Thyroid gland (tissue), 4 donors: ENCODE measurements around the gene SLC8B1. TPM values are rescaled to one million over a fixed set of nuclear protein-coding genes. Genes with fewer than 3 reads are reported as not detected.

Experiments used
- DNase-seq, 2 donors: peaks; one replicate each; pipeline ENCODE4 v3.0.0-alpha.2; 2019
- H3K27ac ChIP-seq, 3 donors: fragments of 200-600 bp; sonication (generic); 1 replicate in 2 of 3; 2 replicates in 1 of 3; pipeline ENCODE4 v1.5.1; 2016 to 2019; ENCODE audit warnings: mild to moderate bottlenecking in 1 of 3, moderate library complexity in 1 of 3
- H3K27me3 ChIP-seq: fragments of 200-600 bp; sonication (generic); one replicate; pipeline ENCODE4 v1.5.1; 2019
- H3K36me3 ChIP-seq, 2 donors: fragments of 200-600 bp; sonication (generic); one replicate each; pipeline ENCODE4 v1.5.1; 2016 to 2019
- H3K4me1 ChIP-seq, 2 donors: fragments of 200-600 bp; sonication (generic); one replicate each; pipeline ENCODE4 v1.5.1; 2017 to 2019
- H3K4me3 ChIP-seq, 3 donors: fragments of 200-600 bp; sonication (generic); replicated peaks in 1 of 3; 1 replicate in 2 of 3; 2 replicates in 1 of 3; pipeline ENCODE4 v1.5.1; 2016; ENCODE audit warnings: mild to moderate bottlenecking in 1 of 3
- H3K9me3 ChIP-seq: fragments of 200-600 bp; sonication (generic); one replicate; pipeline ENCODE4 v1.5.1; 2017
- POLR2A ChIP-seq, 2 donors: fragments of 450-650 bp; IDR thresholded peaks; one replicate each; pipeline ENCODE4 v1.6.1; 2017; ENCODE audit warnings: antibody characterized with exemption in 2 of 2, mild to moderate bottlenecking in 2 of 2, moderate library complexity in 1 of 2
- WGBS, 2 donors: methylation state at CpG; one replicate each; pipeline ENCODE4 v1.1.5; 2017; 5-methylcytosine and 5-hydroxymethylcytosine counted together
- intact Hi-C: fragments of 100-400 bp; cut with DNase I; formaldehyde crosslinking; loops from one replicate; pipeline ENCODE4 v1.15.1; 2023
- total RNA-seq, 4 donors: library from RNA; depleted of rRNA; stranded (reverse); fragments of >200 nt; gene quantifications; one replicate each; pipeline ENCODE4 v1.2.3, GENCODE V29; 2016
- TF ChIP-seq, protein P1 (sequence below), 6 experiments: fragments of 200-600 bp in 3 of 6; fragments of 450-650 bp in 3 of 6; sonication (generic) in 3 of 6; IDR thresholded peaks; one replicate each; pipeline ENCODE4 v1.5.1; 2016 to 2019; ENCODE audit warnings: antibody characterized with exemption in 6 of 6, mild to moderate bottlenecking in 2 of 6, inconsistent platforms in 1 of 6, moderate library complexity in 1 of 6

SLC8B1 gene
- total RNA-seq, 4 donors from 2014 or later: 23.3 to 50.5 (median 30.7) TPM

GRCh38 chr12:113266106-113266895, 68.6 kb downstream of the SLC8B1 start:
- Histone ChIP-seq H3K9me3 (no peaks in the 10 kb centered on the region), H3K27me3 (no peaks in the 10 kb centered on the region), H3K4me1 (peaks cover 18 to 20% of the 10 kb centered on the region in 2 donors), H3K36me3 (peaks cover 42 to 50% of the 10 kb centered on the region in 2 donors), H3K4me3 (no peak overlapping the region), H3K27ac (no peak overlapping the region)
- WGBS, 2 donors: 95% methylated on average over 21 to 23 of the region's 23 CpGs
- intact Hi-C loops: no loop called here
- DNase-seq: no peak
- TF ChIP-seq POLR2A (IDR thresholded peaks at IDR 0.05): no peak
- TF ChIP-seq, protein P1, sequence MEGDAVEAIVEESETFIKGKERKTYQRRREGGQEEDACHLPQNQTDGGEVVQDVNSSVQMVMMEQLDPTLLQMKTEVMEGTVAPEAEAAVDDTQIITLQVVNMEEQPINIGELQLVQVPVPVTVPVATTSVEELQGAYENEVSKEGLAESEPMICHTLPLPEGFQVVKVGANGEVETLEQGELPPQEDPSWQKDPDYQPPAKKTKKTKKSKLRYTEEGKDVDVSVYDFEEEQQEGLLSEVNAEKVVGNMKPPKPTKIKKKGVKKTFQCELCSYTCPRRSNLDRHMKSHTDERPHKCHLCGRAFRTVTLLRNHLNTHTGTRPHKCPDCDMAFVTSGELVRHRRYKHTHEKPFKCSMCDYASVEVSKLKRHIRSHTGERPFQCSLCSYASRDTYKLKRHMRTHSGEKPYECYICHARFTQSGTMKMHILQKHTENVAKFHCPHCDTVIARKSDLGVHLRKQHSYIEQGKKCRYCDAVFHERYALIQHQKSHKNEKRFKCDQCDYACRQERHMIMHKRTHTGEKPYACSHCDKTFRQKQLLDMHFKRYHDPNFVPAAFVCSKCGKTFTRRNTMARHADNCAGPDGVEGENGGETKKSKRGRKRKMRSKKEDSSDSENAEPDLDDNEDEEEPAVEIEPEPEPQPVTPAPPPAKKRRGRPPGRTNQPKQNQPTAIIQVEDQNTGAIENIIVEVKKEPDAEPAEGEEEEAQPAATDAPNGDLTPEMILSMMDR (IDR thresholded peaks at IDR 0.05): no peak

DNA sequence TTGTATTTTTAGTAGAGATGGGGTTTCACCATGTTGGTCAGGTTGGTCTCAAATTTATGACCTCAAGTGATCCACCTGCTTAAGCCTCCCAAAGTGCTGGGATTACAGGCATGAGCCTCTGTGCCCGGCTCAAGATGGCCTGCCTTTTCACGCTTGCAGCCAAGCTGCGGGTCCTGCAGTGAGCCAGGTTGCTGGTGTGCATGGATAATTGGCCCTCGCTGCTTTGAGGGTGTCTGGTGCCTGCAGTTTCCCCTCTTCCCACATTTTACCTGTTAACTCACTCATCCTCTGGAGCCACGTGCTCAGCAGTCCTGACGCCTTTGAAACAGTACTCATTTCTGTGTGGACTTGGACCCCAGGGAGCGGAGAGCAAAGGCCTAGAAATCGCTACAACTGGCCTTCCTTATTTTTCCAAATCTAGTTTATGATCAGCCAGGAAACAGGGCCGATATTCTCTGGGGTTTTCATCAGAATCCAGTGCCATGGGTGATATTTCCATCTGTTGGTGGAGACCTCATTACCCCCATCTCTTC, 71.4 kb downstream of the SLC8B1 start:
- Histone ChIP-seq H3K27ac (peak overlapping the region in 1 of 3 donors; percentile 74), H3K9me3 (no peaks in the 10 kb centered on the region), H3K4me3 (no peak overlapping the region), H3K36me3 (peaks cover 22 to 24% of the 10 kb centered on the region in 2 donors), H3K4me1 (peaks cover 40 to 42% of the 10 kb centered on the region in 2 donors), H3K27me3 (no peaks in the 10 kb centered on the region)
- no peak for DNase-seq
- intact Hi-C loops: no loop called here
- no peak for TF ChIP-seq POLR2A (IDR thresholded peaks at IDR 0.05)
- TF ChIP-seq, protein P1 (IDR thresholded peaks at IDR 0.05): no peak
- WGBS, 2 donors: 94 to 96% methylated on average over 9 of the region's 9 CpGs

- Histone ChIP-seq H3K4me3 (no peak overlapping the region), H3K4me1 (peaks cover 43 to 44% of the 10 kb centered on the region in 2 donors), H3K27ac (peak overlapping the region in 2 of 3 donors; percentile 74 to 76), H3K36me3 (peaks cover 14 to 16% of the 10 kb centered on the region in 2 donors), H3K9me3 (no peaks in the 10 kb centered on the region), H3K27me3 (no peaks in the 10 kb centered on the region)
- intact Hi-C loops: no loop called here
- TF ChIP-seq, protein P1 (IDR thresholded peaks at IDR 0.05): no peak
- TF ChIP-seq POLR2A (IDR thresholded peaks at IDR 0.05): no peak
- no peak for DNase-seq
Measured at GRCh38 chr12:113262710-113263109, 72.2 kb downstream of the SLC8B1 start.

- Histone ChIP-seq H3K4me3 (no peak overlapping the region), H3K36me3 (peaks cover 13 to 14% of the 10 kb centered on the region in 2 donors), H3K27me3 (no peaks in the 10 kb centered on the region), H3K27ac (peak overlapping the region; percentile 40 to 76 (median 74)), H3K4me1 (peaks cover 43 to 44% of the 10 kb centered on the region in 2 donors), H3K9me3 (no peaks in the 10 kb centered on the region)
- intact Hi-C loops: no loop called here
- WGBS, 2 donors: 34 to 36% methylated on average over 6 of the region's 6 CpGs
- DNase-seq: peak; percentile 46 to 51
- TF ChIP-seq, protein P1 (IDR thresholded peaks at IDR 0.05): no peak
- no peak for TF ChIP-seq POLR2A (IDR thresholded peaks at IDR 0.05)
Measured at GRCh38 chr12:113261847-113262470, 73.0 kb downstream of the SLC8B1 start.
